Heart left ventricle (tissue), 16 donors: ENCODE measurements around the gene MOK. TPM values are rescaled to one million over a fixed set of nuclear protein-coding genes. Genes with fewer than 3 reads are reported as not detected.

Source experiments
- ATAC-seq, 4 donors: fragments of 200-7000 bp; cut with Tn5 transposase; one replicate each; pipeline ENCODE4 v1.9.1; 2020 to 2022; ENCODE audit warnings: moderate library complexity in 4 of 4, mild to moderate bottlenecking in 3 of 4, moderate number of reproducible peaks in 1 of 4
- DNase-seq, 5 donors: peaks; one replicate each; pipeline ENCODE4 v3.0.0-alpha.2; 2020
- H3K27ac ChIP-seq, 12 donors: fragments of 200-600 bp; sonication (generic) in 4 of 12; one replicate each; pipeline versions ENCODE4 v1.5.0 to v1.8.0; 2016 to 2022; ENCODE audit warnings: mild to moderate bottlenecking in 2 of 12
- H3K27me3 ChIP-seq, 9 donors: fragments of 200-600 bp; sonication (generic) in 2 of 9; one replicate each; pipeline versions ENCODE4 v1.5.1 to v1.8.0; 2016 to 2022; ENCODE audit warnings: mild to moderate bottlenecking in 3 of 9
- H3K36me3 ChIP-seq, 9 donors: fragments of 200-600 bp; sonication (generic) in 2 of 9; one replicate each; pipeline versions ENCODE4 v1.5.0 to v1.8.0; 2018 to 2022; ENCODE audit warnings: mild to moderate bottlenecking in 2 of 9
- H3K4me1 ChIP-seq, 12 donors: fragments of 200-600 bp; sonication (generic) in 4 of 12; one replicate each; pipeline versions ENCODE4 v1.5.0 to v1.8.0; 2016 to 2022; ENCODE audit warnings: mild to moderate bottlenecking in 3 of 12
- H3K4me3 ChIP-seq, 12 donors: fragments of 200-600 bp; sonication (generic) in 4 of 12; one replicate each; pipeline versions ENCODE4 v1.5.0 to v1.8.0; 2017 to 2022; ENCODE audit warnings: mild to moderate bottlenecking in 9 of 12, moderate library complexity in 4 of 12
- H3K9me3 ChIP-seq, 12 donors: fragments of 200-600 bp; sonication (generic) in 4 of 12; one replicate each; pipeline versions ENCODE4 v1.5.0 to v1.8.0; 2016 to 2022; ENCODE audit warnings: mild to moderate bottlenecking in 1 of 12
- CTCF ChIP-seq, 12 donors: fragments of 200-600 bp; sonication (generic) in 4 of 12; IDR thresholded peaks; one replicate each; pipeline versions ENCODE4 v1.5.0 to v1.8.0; 2018 to 2022; ENCODE audit warnings: antibody characterized with exemption in 12 of 12, mild to moderate bottlenecking in 5 of 12
- POLR2A ChIP-seq, 2 donors: fragments of 450-650 bp; IDR thresholded peaks; one replicate each; pipeline ENCODE4 v1.6.1; 2017; ENCODE audit warnings: antibody characterized with exemption in 2 of 2, mild to moderate bottlenecking in 2 of 2, moderate library complexity in 2 of 2
- WGBS, 4 donors: extraction: QIAGEN DNeasy Blood & Tissue Kit in 2 of 4; methylation state at CpG; one replicate each; pipeline versions ENCODE4 v1.1.5 to v1.1.7; 2013 to 2018; 5-methylcytosine and 5-hydroxymethylcytosine counted together
- intact Hi-C, 10 donors: fragments of 100-400 bp; cut with DNase I; formaldehyde crosslinking; loops; one replicate each; pipeline versions ENCODE4 v1.11.1 to v1.14.2; 2022
- polyA plus RNA-seq, 2 donors: library from polyadenylated mRNA; stranded (reverse); fragments of 200-250 nt; gene quantifications; one replicate each; pipeline ENCODE4 v1.2.3, GENCODE V29; 2013
- total RNA-seq, 9 donors: library from RNA; depleted of rRNA in 2 of 9; stranded (reverse); fragments of >200 nt in 2 of 9; fragmentation: NEBNext Ultra II Directional in 3 of 9; extraction: Animal tissue kit (Norgen Biotek cat#: 25700) in 3 of 9; gene quantifications; one replicate each; pipeline versions ENCODE4 v1.1.0 to v1.2.4, GENCODE V29; 2016 to 2023
- donor health status: ischemic (EF 13 %, LVEDD 7.1; RV severe dilation, severe dysfunction).
- donor health status: healthy with polysubstance abuse.
- donor health status: DM: no; HTN: yes; CAD: no.
- donor health status: DM: no; HTN: no; CAD: no.
- donor health status: ischemic (EF 25% LVEDD 6.9; RV normal size, moderate dysfunction).
- donor health status: ischemic (EF 25% LVEDD 5.7; RV mildly dilated, moderate dysfunction).
- donor health status: healthy.
- donor health status: DM: yes; HTN: yes; CAD: no.
- donor health status: ischemic (EF 35%, LVEDD 5.7; RV mildly dilated, moderate dysfunction).
- donor health status: nonischemic (EF 11% LVEDD 7.7; RV severe dilation, severe dysfunction).
- donor health status: DM: yes; HTN: yes; CAD: no.
- donor health status: PGD.
- donor health status: ischemic (EF 29% LVEDD 5.4; RV normal size, mild dysfunction).
- donor health status: nonischemic (EF 23%, LVEDD 6.1; RV moderate dilation, normal function).

MOK gene
- total and polyA plus RNA-seq, 11 donors, result 8.7 to 18.1 (median 12.7) TPM

GRCh38 chr14:102212356-102212755 lies 92.6 kb downstream of the MOK start:
- Histone ChIP-seq H3K36me3 (peaks cover 0 to 65% (median 34%) of the 10 kb centered on the region in 9 donors), H3K9me3 (no peaks in the 10 kb centered on the region), H3K4me3 (no peak overlapping the region), H3K27me3 (no peaks in the 10 kb centered on the region), H3K27ac (no peak overlapping the region), H3K4me1 (peaks cover 0 to 36% (median 15%) of the 10 kb centered on the region in 12 donors)
- ATAC-seq, result no peak
- WGBS, 4 donors, result 90 to 95% (median 92%) methylated on average over 7 to 8 of the region's 8 CpGs
- DNase-seq, result peak in 1 of 5 donors; percentile 6
- TF ChIP-seq POLR2A (IDR thresholded peaks at IDR 0.05) (no peak), CTCF (IDR thresholded peaks at IDR 0.05) (no peak)
- intact Hi-C loops, result loop anchor here in 3 of 10 donors (10.0 kb wide), 2 partner anchors 128 to 168 kb away; partner anchors contain the start of gene HSP90AA1 (in 2 of the 3)

- no peak for ATAC-seq
- no peak overlapping the region for H3K27ac ChIP-seq
- peaks cover 0 to 37% (median 12%) of the 10 kb centered on the region in 12 donors for H3K4me1 ChIP-seq
- TF ChIP-seq CTCF (IDR thresholded peaks at IDR 0.05), result no peak
- TF ChIP-seq POLR2A (IDR thresholded peaks at IDR 0.05), result no peak
- H3K36me3 ChIP-seq, result peaks cover 0 to 67% (median 35%) of the 10 kb centered on the region in 9 donors
- DNase-seq, result no peak
- no peaks in the 10 kb centered on the region for H3K27me3 ChIP-seq
- no peaks in the 10 kb centered on the region for H3K9me3 ChIP-seq
- WGBS, 4 donors, result 95 to 100% (median 96%) methylated on average over 6 to 12 of the region's 12 CpGs
- H3K4me3 ChIP-seq, result no peak overlapping the region
- intact Hi-C loops, result loop anchor here in 3 of 10 donors (10.0 kb wide), 2 partner anchors 126 to 166 kb away; partner anchors contain the start of gene HSP90AA1 (in 2 of the 3)
Measured at GRCh38 chr14:102211240-102211639, 93.7 kb downstream of the MOK start.

- DNase-seq (no peak), ATAC-seq (no peak)
- H3K36me3 ChIP-seq, result peaks cover 0 to 74% (median 42%) of the 10 kb centered on the region in 9 donors
- H3K27ac ChIP-seq, result no peak overlapping the region
- no peaks in the 10 kb centered on the region for H3K9me3 ChIP-seq
- TF ChIP-seq POLR2A (IDR thresholded peaks at IDR 0.05), result no peak
- TF ChIP-seq CTCF (IDR thresholded peaks at IDR 0.05), result no peak
- no peaks in the 10 kb centered on the region for H3K27me3 ChIP-seq
- WGBS, 4 donors, result 83 to 92% (median 88%) methylated on average over 25 of the region's 25 CpGs
- peaks cover 0 to 30% (median 5%) of the 10 kb centered on the region in 12 donors for H3K4me1 ChIP-seq
- H3K4me3 ChIP-seq, result no peak overlapping the region
- intact Hi-C loops, result loop anchor here in 3 of 10 donors (10.0 kb wide), 2 partner anchors 126 to 166 kb away; partner anchors contain the start of gene HSP90AA1 (in 2 of the 3)
Measured at GRCh38 chr14:102210421-102211042, 94.4 kb downstream of the MOK start.

- intact Hi-C loops, result no loop called here
- peak in 1 of 5 donors; percentile 62 for DNase-seq
- peak; percentile 70 to 81 (median 74) for ATAC-seq
- Histone ChIP-seq H3K4me1 (peaks cover 0 to 19% (median 0%) of the 10 kb centered on the region in 12 donors), H3K4me3 (no peak overlapping the region), H3K36me3 (peaks cover 0 to 85% (median 54%) of the 10 kb centered on the region in 9 donors), H3K27me3 (no peaks in the 10 kb centered on the region), H3K9me3 (no peaks in the 10 kb centered on the region), H3K27ac (peak overlapping the region in 5 of 12 donors; percentile 10 to 37 (median 13))
- TF ChIP-seq POLR2A (IDR thresholded peaks at IDR 0.05) (no peak), CTCF (IDR thresholded peaks at IDR 0.05) (peak in 9 of 12 donors; percentile 7 to 39 (median 26))
- WGBS, 4 donors, result 60 to 77% (median 72%) methylated on average over 16 to 19 of the region's 19 CpGs
Measured at GRCh38 chr14:102209224-102209966, 95.6 kb downstream of the MOK start.
